ENCODE data around the gene ALOX5AP.

ALOX5AP gene

GRCh38 chr13:30809787-30810186 is 74.4 kb downstream of the ALOX5AP start:
- Histone ChIP-seq H3K9me3 (ENCODE audit: insufficient read depth, low read length) (no peaks in the 10 kb centered on the region), H3K36me3 (replicated peaks; ENCODE audit: low read depth, low read length) (no peaks in the 10 kb centered on the region), H3K79me2 (ENCODE audit: low read length) (no peaks in the 10 kb centered on the region), H2AFZ (ENCODE audit: low read depth, low read length) (no peak overlapping the region), H3K27ac (ENCODE audit: low read length) (no peak overlapping the region), H3K4me1 (ENCODE audit: low read length) (no peaks in the 10 kb centered on the region), H3K4me2 (ENCODE audit: low read length) (no peak overlapping the region), H3K4me3 (ENCODE audit: low read length) (no peak overlapping the region), H3K9ac (ENCODE audit: low read length) (no peak overlapping the region), H4K20me1 (ENCODE audit: insufficient read depth, low read length) (no peaks in the 10 kb centered on the region), H3K27me3 (ENCODE audit: low read depth, low read length) (peaks cover 14% of the 10 kb centered on the region; the same call in 1 of the 2 replicates)
- TF ChIP-seq CTCF (IDR thresholded peaks at IDR 0.05; ENCODE audit: low read depth, low read length) (no peak), EZH2phosphoT487 (IDR thresholded peaks at IDR 0.05; ENCODE audit: low read depth) (no peak)

GRCh38 chr13:30810261-30810701 is 74.9 kb downstream of the ALOX5AP start:
- no peak overlapping the region for H3K4me2 ChIP-seq (ENCODE audit: low read length)
- H3K27me3 ChIP-seq (ENCODE audit: low read depth, low read length), result peaks cover 16% of the 10 kb centered on the region
- no peak overlapping the region for H2AFZ ChIP-seq (ENCODE audit: low read depth, low read length)
- no peaks in the 10 kb centered on the region for H4K20me1 ChIP-seq (ENCODE audit: insufficient read depth, low read length)
- no peak overlapping the region for H3K9ac ChIP-seq (ENCODE audit: low read length)
- no peaks in the 10 kb centered on the region for H3K79me2 ChIP-seq (ENCODE audit: low read length)
- TF ChIP-seq CTCF (IDR thresholded peaks at IDR 0.05; ENCODE audit: low read depth, low read length) (no peak), EZH2phosphoT487 (IDR thresholded peaks at IDR 0.05; ENCODE audit: low read depth) (no peak)
- no peak overlapping the region for H3K27ac ChIP-seq (ENCODE audit: low read length)
- H3K4me1 ChIP-seq (ENCODE audit: low read length), result no peaks in the 10 kb centered on the region
- no peaks in the 10 kb centered on the region for H3K9me3 ChIP-seq (ENCODE audit: insufficient read depth, low read length)
- no peak overlapping the region for H3K4me3 ChIP-seq (ENCODE audit: low read length)
- H3K36me3 ChIP-seq (replicated peaks; ENCODE audit: low read depth, low read length), result no peaks in the 10 kb centered on the region

- Histone ChIP-seq H3K4me3 (ENCODE audit: low read length) (no peak overlapping the region), H4K20me1 (ENCODE audit: insufficient read depth, low read length) (no peaks in the 10 kb centered on the region), H3K4me1 (ENCODE audit: low read length) (no peaks in the 10 kb centered on the region), H3K9me3 (ENCODE audit: insufficient read depth, low read length) (no peaks in the 10 kb centered on the region), H3K9ac (ENCODE audit: low read length) (no peak overlapping the region), H3K36me3 (replicated peaks; ENCODE audit: low read depth, low read length) (no peaks in the 10 kb centered on the region), H3K27ac (ENCODE audit: low read length) (no peak overlapping the region), H3K27me3 (ENCODE audit: low read depth, low read length) (peaks cover 21% of the 10 kb centered on the region), H3K79me2 (ENCODE audit: low read length) (no peaks in the 10 kb centered on the region), H2AFZ (ENCODE audit: low read depth, low read length) (no peak overlapping the region), H3K4me2 (ENCODE audit: low read length) (no peak overlapping the region)
- no peak for TF ChIP-seq CTCF (IDR thresholded peaks at IDR 0.05; ENCODE audit: low read depth, low read length)
- no peak for TF ChIP-seq EZH2phosphoT487 (IDR thresholded peaks at IDR 0.05; ENCODE audit: low read depth)
Observed at GRCh38 chr13:30810801-30811200, 75.5 kb downstream of the ALOX5AP start.
